ENCODE results near the gene LIPC. TPM values are rescaled to one million over a fixed set of nuclear protein-coding genes. Genes with fewer than 3 reads are reported as not detected.

The LIPC gene
- total RNA-seq, 1 donor from 2014 or later: 0.65 TPM

GRCh38 chr15:58404020-58404419 lies 27.8 kb upstream of the LIPC start:
- no peak for DNase-seq
- intact Hi-C loops (cut with DNase I): no loop called here
- no peak for ATAC-seq (ENCODE audit: poor library complexity)

- no peak for ATAC-seq (ENCODE audit: poor library complexity)
- intact Hi-C loops (cut with DNase I): no loop called here
- DNase-seq: no peak
These were observed 27.1 kb upstream of the LIPC start for GRCh38 chr15:58404722-58405121.

GRCh38 chr15:58405865-58406264 lies 25.9 kb upstream of the LIPC start:
- ATAC-seq (ENCODE audit: poor library complexity) (no peak), DNase-seq (no peak)
- intact Hi-C loops (cut with DNase I): no loop called here

DNA sequence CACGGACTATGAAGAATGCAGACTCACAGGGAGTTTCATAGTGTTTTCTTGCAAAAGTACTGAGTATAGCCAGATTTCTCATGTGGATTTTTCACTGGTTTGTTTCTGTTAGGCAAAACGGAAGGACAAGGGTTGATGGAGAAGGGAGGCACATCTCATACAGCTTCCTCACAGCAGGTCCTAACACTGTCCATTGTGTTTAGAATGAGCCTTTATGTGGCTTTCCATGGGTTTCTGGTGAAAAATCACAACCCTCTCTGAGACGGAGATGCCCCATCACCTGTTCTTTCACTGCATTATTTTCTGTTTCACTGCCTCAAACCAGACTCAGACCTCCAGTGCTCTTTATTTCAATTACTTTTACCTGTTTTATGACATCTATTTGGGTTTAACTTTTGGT lies 25.0 kb upstream of the LIPC start:
- intact Hi-C loops (cut with DNase I): no loop called here
- ATAC-seq (ENCODE audit: poor library complexity) (no peak), DNase-seq (no peak)

GRCh38 chr15:58407236-58407775 lies 24.5 kb upstream of the LIPC start:
- intact Hi-C loops (cut with DNase I): no loop called here
- ATAC-seq (ENCODE audit: poor library complexity) (no peak), DNase-seq (no peak)

DNA sequence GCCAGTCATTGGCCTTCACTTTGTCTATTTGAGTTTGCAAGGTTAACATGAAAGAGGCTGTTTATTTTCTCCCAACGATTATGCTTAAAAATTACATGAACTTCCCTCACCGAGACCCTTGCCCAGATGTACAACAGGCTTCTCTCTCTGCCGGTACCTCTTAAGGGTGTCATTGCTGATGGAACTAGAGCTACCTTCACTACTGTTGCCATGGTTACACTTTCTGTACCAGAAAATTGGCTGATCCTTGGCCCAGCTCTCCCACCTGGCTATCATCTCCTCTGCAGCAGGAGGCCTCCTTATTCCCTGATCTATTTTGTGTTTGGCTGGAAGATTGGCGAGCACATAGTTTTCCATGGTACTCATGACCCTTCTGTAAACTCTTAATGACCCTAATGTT lies 24.0 kb upstream of the LIPC start:
- intact Hi-C loops (cut with DNase I): no loop called here
- no peak for DNase-seq
- no peak for ATAC-seq (ENCODE audit: poor library complexity)

GRCh38 chr15:58409861-58410260 lies 21.9 kb upstream of the LIPC start:
- intact Hi-C loops (cut with DNase I): no loop called here
- ATAC-seq (ENCODE audit: poor library complexity): no peak

GRCh38 chr15:58410353-58410752 lies 21.4 kb upstream of the LIPC start:
- DNase-seq (no peak), ATAC-seq (ENCODE audit: poor library complexity) (peak; percentile 18)
- intact Hi-C loops (cut with DNase I): no loop called here

More at GRCh38 chr15:58409861-58410260, 21.9 kb upstream of the LIPC start:
- DNase-seq: no peak

- DNase-seq: no peak
- intact Hi-C loops (cut with DNase I): no loop called here
- ATAC-seq (ENCODE audit: poor library complexity): no peak
These were observed 18.5 kb upstream of the LIPC start for GRCh38 chr15:58413253-58413652.

- ATAC-seq (ENCODE audit: poor library complexity) (no peak), DNase-seq (no peak)
- intact Hi-C loops (cut with DNase I): no loop called here
These were observed 16.2 kb upstream of the LIPC start for GRCh38 chr15:58415636-58416035.

GRCh38 chr15:58416963-58417362 lies 14.8 kb upstream of the LIPC start:
- no peak for ATAC-seq (ENCODE audit: poor library complexity)
- intact Hi-C loops (cut with DNase I): no loop called here
- DNase-seq: no peak

DNA sequence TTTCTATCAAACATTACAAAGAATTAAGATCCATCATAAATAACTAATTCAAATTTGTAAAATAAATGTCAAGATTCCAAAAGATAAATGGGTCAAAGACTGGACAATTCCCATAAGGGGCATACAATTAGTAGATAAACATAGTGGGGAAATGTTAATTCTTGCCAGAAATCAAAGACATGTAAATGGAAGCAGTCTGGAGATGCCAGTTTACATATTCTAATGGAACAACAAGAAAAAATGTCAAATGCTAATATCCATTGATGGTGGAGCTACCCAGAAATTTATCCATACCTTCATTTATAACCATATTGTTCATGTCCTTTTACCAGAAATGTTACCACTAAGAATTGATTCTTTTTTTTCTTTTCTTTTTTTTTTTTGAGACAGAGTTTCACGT lies 13.7 kb upstream of the LIPC start:
- intact Hi-C loops (cut with DNase I): no loop called here
- DNase-seq (no peak), ATAC-seq (ENCODE audit: poor library complexity) (no peak)

DNA sequence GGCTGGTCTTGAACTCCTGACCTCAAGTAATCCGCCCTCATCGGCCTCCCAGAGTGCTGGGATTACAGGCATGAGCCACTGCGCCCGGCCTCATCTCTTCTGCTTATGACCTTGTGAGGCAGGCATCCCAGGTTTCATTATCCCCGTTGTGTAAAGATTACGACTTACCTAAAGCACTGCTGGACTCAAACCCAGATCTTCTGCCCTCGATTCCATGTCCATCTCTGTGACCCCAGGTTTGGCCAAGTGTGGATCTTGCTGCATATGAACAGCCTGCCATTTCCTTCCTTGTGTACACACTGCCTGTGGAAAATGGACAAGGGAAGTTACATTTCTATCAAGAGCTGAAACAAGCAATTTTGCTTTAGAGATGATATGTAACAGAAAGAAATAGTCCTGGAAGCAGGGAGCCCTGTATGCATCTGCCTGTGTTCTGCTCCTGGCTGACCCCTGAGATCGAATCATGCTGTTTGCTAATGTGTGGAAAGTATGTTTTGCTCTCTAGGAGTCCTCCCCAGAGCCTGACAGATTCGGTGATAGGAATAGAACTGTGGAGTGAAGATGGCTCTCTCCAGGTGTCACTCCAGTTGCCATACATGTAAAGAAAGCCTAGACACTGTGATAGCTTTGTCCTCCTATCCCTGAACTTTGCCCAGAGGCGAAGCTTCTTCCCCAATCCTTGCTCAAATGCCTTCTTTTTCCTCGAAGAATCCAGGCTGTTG lies 11.8 kb upstream of the LIPC start:
- ATAC-seq (ENCODE audit: poor library complexity) (no peak), DNase-seq (no peak)
- intact Hi-C loops (cut with DNase I): no loop called here

GRCh38 chr15:58420579-58421043 lies 11.2 kb upstream of the LIPC start:
- DNase-seq (no peak), ATAC-seq (ENCODE audit: poor library complexity) (no peak)
- intact Hi-C loops (cut with DNase I): no loop called here

GRCh38 chr15:58423205-58423604 lies 8.6 kb upstream of the LIPC start:
- ATAC-seq (ENCODE audit: poor library complexity) (no peak), DNase-seq (no peak)
- intact Hi-C loops (cut with DNase I): no loop called here

DNA sequence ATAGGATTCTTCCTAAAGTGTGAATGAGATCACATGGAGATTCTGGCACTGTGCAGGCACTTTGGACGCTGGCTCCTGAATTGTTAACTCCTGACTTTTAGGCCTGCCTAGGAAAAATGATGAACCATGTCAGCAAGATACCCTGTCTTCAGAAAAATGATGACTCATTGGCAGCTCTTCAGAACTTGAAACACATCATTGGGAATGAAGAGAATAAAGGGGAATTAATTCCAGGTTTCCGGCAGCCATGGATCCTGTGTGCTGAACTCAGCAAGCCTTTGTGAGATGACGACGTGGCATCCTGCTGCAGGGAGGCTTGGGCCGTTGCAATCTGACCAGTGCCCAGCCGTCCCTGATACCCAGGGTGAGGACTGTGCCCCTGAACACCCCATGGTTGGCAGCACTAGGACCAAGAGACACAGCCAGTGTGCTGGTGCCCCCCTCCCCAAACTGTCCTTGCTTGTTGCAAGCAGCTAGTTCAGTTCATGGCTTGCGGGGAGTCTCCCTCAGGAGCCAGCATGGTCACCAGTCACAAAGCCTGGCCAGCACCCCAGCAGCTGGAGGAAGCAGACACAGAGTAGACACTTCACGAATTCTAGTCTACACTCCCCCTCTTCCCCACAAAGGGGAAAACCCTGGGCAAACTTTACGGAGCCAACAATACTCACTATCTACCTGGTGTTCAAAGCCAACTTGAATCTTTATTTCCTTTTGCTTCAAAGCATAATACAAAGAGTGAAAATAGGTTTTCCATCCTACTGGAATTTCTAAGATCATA lies 7.8 kb upstream of the LIPC start:
- peak; percentile 26 for DNase-seq
- intact Hi-C loops (cut with DNase I): no loop called here
- ATAC-seq (ENCODE audit: poor library complexity): peak; percentile 31

DNA sequence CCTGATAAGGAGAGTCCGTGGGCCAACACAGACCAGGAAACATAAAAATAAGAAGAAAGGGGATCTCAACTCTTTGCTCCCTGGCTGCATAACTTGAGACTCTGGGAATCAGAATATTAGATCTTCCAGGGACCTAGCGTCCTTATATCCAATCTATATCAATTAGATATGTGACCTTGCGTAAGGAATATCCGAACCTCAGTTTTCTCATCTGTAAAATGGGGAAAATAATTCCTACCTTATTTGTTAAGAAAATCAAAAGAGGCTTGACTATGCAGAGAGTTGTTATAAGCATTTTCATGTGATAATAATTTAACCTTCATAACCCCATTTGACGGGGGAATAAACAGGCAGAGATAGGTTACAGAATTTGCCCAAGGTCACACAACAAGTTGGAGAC lies 7.1 kb upstream of the LIPC start:
- ATAC-seq (ENCODE audit: poor library complexity) (no peak), DNase-seq (no peak)
- intact Hi-C loops (cut with DNase I): no loop called here

GRCh38 chr15:58425185-58425584 lies 6.6 kb upstream of the LIPC start:
- ATAC-seq (ENCODE audit: poor library complexity): no peak
- intact Hi-C loops (cut with DNase I): no loop called here
- DNase-seq: no peak

- intact Hi-C loops (cut with DNase I): no loop called here
- ATAC-seq (ENCODE audit: poor library complexity) (no peak), DNase-seq (no peak)
These were observed 6.0 kb upstream of the LIPC start for GRCh38 chr15:58425834-58426233.

GRCh38 chr15:58426501-58426900 lies 5.3 kb upstream of the LIPC start:
- DNase-seq (no peak), ATAC-seq (ENCODE audit: poor library complexity) (no peak)
- intact Hi-C loops (cut with DNase I): no loop called here
